Inflammatory macrophage treated with lipopolysaccharide for 4 hours (primary cell): ENCODE results near the gene LYRM2.

Experiments
- DNase-seq: peaks from one replicate; pipeline ENCODE4 v3.0.0-alpha.2; 2020

Gene LYRM2

GRCh38 chr6:89547281-89547680 is 91.3 kb downstream of the LYRM2 start:
- DNase-seq, result no peak

DNA sequence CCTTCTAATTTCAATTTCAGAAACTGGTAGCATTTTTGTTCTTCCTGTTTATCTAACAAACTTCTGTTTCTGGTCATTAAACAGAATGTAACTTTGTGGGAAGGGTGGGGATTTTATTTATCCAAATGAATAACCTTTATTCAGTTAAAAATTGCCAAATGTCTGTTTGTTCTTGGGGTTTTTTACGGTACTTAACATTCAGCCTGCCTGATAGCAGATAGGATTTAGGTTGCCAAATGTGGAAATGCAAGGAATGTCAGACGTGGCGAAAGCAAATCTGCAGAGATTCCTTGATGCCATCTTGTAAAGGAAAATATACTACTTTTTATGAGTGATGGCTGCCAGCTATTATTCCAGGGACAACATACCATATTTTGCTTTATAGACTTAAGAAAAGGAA is 95.7 kb downstream of the LYRM2 start:
- no peak for DNase-seq

DNA sequence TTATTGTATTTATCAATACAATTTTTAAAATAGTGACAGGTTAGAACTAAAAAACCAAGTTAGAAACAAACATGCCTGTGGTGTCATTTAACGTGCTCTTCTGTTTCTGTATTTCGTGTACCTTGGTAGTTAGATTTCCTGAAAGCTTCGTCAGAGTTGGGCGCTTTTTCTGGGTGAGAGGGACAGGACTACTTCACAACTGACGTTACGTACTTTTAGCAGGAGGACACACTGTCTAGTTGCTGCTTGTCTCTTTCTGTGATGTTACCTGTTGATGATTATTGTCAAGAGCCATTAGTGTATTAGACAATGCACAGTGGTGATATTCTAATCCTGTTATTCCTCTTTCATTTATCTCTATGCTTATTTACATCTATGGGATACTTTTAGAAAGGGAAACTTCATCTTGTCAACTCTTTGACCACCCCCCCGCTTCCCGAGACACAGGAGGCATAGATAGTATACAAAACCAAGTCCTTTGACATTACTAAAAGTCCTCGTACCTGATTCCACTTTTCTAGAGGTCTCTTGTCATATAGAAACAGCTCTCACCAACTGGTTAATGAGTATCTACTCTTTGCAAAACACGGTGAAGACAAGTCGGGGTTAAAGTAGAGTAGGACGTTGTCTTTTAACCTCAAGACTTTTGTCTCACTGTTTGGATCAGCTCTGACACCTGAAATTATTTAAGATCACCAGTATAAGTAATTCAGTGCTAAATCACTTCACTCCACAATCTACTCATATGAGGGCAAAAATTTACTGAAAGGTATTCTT is 96.3 kb downstream of the LYRM2 start:
- DNase-seq, result no peak

DNA sequence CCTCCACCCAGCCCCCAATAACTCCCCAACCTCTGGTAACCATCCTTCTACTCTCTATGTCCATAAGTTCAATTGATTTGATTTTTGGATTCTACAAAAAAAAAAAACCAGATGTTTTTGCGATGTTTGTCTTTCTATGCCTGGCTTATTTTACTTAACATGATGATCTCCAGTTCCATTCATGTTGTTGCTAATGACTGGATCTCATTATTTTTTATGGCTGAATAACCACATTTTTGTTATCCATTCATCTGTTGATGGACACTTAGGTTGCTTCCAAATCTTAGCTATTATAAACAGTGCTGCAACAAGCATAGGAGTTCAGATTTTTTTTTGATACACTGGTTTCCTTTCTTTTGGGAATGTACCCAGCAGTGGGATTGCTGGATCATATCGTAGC is 98.8 kb downstream of the LYRM2 start:
- no peak for DNase-seq

GRCh38 chr6:89536231-89536630 is 102.3 kb downstream of the LYRM2 start:
- DNase-seq, result no peak

DNA sequence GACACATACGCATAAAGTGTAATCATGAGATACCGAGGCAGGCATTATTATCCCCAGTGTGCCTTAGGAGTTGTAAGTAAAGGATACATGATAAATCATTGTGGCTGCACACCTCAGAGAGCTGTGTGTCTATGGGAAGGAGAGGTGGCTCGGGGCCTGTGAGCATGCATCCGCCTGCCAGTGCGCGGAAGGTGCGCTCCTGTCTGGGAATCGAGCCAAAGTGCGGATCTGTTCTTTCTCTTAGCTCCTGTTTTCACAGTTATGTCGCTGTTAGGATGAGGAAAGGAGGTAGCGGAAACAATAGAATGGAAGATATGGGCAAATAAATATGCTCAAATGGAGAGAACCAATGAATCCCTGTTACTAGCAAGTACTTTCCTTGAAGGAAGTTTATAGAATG is 107.6 kb downstream of the LYRM2 start:
- DNase-seq, result no peak

DNA sequence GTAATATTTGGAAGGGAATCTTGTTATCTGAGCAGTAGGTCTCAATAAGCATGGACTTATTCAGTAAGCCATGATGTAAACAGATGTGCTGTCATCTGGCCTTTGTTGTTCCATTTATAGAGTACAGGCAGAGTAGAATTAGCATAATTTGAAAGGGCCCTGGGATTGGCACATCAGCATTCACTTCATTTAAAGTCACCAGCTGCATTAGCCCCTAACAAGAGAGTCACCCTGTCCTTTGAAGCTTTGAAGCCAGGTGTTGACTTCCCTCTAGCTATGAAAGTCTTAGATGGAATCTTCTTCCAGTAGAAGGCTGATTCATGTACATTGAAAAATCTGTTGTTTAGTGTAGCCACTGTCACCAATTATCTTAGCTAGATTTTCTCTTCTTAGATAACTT is 109.7 kb downstream of the LYRM2 start:
- no peak for DNase-seq

DNA sequence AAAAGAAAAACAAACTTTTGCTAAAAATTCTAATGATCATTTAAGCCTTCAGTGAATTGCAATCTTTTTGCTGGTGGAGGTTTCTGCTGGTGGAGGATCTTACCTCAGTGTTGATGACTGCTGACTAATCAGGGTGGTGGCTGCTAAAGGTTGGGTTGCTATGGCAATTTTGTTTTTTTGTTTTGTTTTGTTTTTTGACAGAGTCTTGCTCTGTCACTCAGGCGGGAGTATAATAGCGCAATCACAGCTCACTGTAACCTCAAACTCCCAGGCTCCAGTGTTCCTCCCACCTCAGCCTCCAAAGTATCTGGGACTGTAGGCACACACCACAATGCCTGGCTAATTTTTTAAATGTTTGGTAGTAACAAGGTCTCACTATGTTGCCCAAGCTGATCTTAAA is 110.9 kb downstream of the LYRM2 start:
- DNase-seq, result peak; percentile 43

- no peak for DNase-seq
These were observed 112.0 kb downstream of the LYRM2 start for GRCh38 chr6:89526563-89526869.

- DNase-seq, result no peak
These were observed 112.6 kb downstream of the LYRM2 start for GRCh38 chr6:89525786-89526562.

- no peak for DNase-seq
These were observed 115.8 kb downstream of the LYRM2 start for GRCh38 chr6:89522778-89523177.

- DNase-seq, result no peak
These were observed 117.8 kb downstream of the LYRM2 start for GRCh38 chr6:89520736-89521135.

GRCh38 chr6:89518352-89519055 is 120.0 kb downstream of the LYRM2 start:
- DNase-seq, result no peak
